Activated naive CD8-positive, alpha-beta T cell (primary cell): ENCODE data around the gene DNAJB4.

Experiments
- H3K27ac Mint-ChIP-seq: one replicate; pipeline ENCODE4 v1.8.0; 2021; ENCODE audit warnings: mixed read lengths
- H3K27me3 Mint-ChIP-seq: one replicate; pipeline ENCODE4 v1.8.0; 2021; ENCODE audit warnings: mixed read lengths
- H3K36me3 Mint-ChIP-seq: one replicate; pipeline ENCODE4 v1.8.0; 2021; ENCODE audit warnings: mixed read lengths
- H3K4me1 Mint-ChIP-seq: one replicate; pipeline ENCODE4 v1.8.0; 2021; ENCODE audit warnings: low read depth, mixed read lengths
- H3K4me3 Mint-ChIP-seq: one replicate; pipeline ENCODE4 v1.8.0; 2021; ENCODE audit warnings: mild to moderate bottlenecking, mixed read lengths
- H3K9me3 Mint-ChIP-seq: one replicate; pipeline ENCODE4 v1.8.0; 2021; ENCODE audit warnings: low read depth, mixed read lengths

Gene DNAJB4

DNA sequence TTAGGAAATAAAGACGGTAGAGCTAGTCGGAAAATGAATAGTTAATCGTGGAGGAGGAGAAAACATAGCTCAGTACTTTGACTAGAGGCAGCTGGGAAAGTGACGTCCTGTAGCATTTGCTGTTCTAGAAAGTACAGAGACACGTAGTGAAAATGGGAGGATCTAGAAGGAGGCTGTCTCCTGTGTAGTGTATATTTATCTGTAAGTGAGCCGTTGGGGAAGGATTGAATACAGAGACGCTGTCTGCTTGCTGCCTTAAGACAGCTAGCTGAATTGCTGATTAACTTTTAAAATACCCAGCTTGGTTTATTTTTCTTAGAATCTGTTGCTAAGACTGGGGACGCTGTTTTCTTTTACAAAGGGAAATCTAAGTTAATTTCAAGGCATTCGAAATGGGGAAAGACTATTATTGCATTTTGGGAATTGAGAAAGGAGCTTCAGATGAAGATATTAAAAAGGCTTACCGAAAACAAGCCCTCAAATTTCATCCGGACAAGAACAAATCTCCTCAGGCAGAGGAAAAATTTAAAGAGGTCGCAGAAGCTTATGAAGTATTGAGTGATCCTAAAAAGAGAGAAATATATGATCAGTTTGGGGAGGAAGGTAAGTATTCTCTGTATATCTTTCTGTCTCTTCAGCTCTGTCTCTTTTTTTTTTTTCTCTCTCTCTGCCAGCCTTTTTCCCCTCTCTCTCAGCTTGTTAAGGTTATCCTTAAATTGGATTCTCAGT, at the start of gene DNAJB4:
DNAJB4 (plus strand) TSS at position 221 of the 729 bp plus-strand sequence; CDS start at position 393, 172 bp downstream.
- H3K27ac Mint-ChIP-seq, result peak within 1 kb of the TSS; percentile 100
- H3K4me1 Mint-ChIP-seq, result peaks cover 55% of the 10 kb centered on the region
- no peaks in the 10 kb centered on the region for H3K9me3 Mint-ChIP-seq
- no peaks in the 10 kb centered on the region for H3K36me3 Mint-ChIP-seq
- peak within 1 kb of the TSS; percentile 94 for H3K4me3 Mint-ChIP-seq
- no peaks in the 10 kb centered on the region for H3K27me3 Mint-ChIP-seq

DNA sequence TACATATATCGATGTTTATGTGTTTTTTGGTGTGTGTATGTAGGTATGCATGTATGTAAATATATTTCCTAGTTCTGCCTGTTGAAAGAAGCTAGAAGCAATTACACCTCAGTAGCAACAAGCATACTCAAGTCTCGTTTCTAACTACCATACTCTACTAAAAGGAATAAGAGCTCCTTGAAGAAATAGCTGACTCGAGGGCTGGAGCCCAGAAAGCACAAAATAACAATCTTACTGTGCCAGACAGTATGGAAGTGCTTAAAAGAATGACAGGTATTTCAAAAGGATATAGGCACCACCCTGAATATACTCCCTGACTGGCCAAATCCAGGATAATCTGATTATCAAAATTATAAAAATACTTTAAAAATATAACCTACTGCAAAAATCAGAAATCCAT, 49.0 kb upstream of the DNAJB4 start:
- Mint-ChIP-seq H3K36me3 (peaks cover 7% of the 10 kb centered on the region), H3K9me3 (no peaks in the 10 kb centered on the region), H3K4me1 (peaks cover 27% of the 10 kb centered on the region), H3K4me3 (no peak overlapping the region), H3K27ac (no peak overlapping the region), H3K27me3 (no peaks in the 10 kb centered on the region)

DNA sequence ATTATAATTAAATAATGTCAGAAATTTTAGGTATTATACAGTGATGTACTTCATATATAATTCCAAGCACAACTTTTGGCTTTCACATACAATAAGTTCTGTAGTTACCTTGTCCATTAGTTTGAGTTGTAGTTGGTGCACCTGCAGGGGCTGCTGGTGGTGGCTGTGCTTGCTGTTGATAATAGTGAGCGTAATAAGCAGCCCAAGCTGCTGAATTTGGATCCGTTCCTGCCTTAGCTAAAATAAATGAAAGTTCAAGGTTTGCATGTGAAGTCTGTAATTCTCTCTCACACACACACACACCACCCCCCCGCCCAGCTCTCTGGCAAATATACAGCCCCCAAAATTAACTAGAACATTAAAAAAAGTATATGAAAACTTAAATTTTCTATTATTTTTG, 48.3 kb upstream of the DNAJB4 start:
- H3K4me1 Mint-ChIP-seq, result peaks cover 27% of the 10 kb centered on the region
- peaks cover 4% of the 10 kb centered on the region for H3K36me3 Mint-ChIP-seq
- H3K4me3 Mint-ChIP-seq, result no peak overlapping the region
- H3K27me3 Mint-ChIP-seq, result no peaks in the 10 kb centered on the region
- H3K27ac Mint-ChIP-seq, result no peak overlapping the region
- H3K9me3 Mint-ChIP-seq, result no peaks in the 10 kb centered on the region

DNA sequence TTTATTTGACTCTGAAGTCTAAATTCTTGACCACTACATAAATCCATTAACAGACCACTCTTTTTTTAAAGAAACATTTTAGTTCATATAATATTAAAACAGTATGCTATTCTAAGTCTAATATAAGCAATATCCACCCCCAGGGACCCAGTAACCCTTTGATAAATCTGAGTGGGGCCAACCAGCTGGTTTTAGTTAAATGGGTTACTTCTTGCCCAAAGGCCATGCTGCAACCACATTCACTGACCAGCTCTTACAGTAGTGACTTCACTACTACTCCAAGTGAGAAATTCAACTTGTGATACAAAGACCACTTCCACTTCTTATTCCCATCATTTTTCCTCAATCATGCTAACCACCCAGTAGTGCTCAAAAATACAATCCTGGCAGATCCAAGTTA, 46.3 kb upstream of the DNAJB4 start:
- H3K27ac Mint-ChIP-seq, result peak overlapping the region; percentile 30
- H3K4me1 Mint-ChIP-seq, result peaks cover 29% of the 10 kb centered on the region
- no peaks in the 10 kb centered on the region for H3K9me3 Mint-ChIP-seq
- H3K27me3 Mint-ChIP-seq, result no peaks in the 10 kb centered on the region
- H3K36me3 Mint-ChIP-seq, result peaks cover 6% of the 10 kb centered on the region
- no peak overlapping the region for H3K4me3 Mint-ChIP-seq

DNA sequence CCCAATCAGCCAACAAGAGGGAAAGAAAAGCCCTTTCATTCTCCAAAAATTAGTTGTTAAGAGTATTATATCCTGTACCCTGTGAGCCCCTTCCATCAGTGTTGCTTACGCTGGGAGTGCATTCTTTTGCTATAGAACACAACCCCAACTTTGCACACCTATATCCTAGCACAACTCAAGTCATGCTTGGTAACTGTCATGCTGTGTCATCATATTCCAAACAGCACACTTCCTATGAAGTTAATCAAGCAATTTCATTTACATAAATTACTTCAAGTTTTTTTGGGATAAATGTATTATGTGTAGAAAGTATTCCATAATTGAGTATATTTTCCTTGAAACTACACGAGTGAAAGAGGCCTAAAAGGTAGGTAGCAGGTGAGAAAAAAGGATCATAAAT, 45.9 kb upstream of the DNAJB4 start:
- Mint-ChIP-seq H3K27ac (peak overlapping the region; percentile 30), H3K36me3 (peaks cover 6% of the 10 kb centered on the region), H3K27me3 (no peaks in the 10 kb centered on the region), H3K4me1 (peaks cover 30% of the 10 kb centered on the region), H3K9me3 (no peaks in the 10 kb centered on the region), H3K4me3 (no peak overlapping the region)

DNA sequence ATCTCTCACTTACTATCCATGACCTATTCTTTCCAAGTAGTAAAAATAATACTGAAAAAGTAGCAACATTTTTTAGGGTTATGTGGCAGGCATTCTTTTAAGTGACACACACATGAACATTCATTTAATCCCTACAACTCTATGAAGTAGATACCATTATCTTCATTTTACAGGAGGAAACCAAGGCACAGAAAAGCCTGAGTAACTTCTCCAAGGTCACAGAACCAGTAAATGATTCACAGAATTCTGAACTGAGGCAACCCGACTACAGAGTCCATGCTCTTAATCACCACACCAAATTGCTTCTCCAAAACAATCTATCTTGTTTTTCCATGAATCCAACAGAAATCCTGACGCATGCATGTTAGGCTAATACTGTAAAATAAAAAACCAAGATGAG, 43.3 kb upstream of the DNAJB4 start:
- Mint-ChIP-seq H3K4me3 (no peak overlapping the region), H3K27ac (peak overlapping the region; percentile 52), H3K9me3 (no peaks in the 10 kb centered on the region), H3K36me3 (peaks cover 12% of the 10 kb centered on the region), H3K4me1 (peaks cover 35% of the 10 kb centered on the region), H3K27me3 (no peaks in the 10 kb centered on the region)

DNA sequence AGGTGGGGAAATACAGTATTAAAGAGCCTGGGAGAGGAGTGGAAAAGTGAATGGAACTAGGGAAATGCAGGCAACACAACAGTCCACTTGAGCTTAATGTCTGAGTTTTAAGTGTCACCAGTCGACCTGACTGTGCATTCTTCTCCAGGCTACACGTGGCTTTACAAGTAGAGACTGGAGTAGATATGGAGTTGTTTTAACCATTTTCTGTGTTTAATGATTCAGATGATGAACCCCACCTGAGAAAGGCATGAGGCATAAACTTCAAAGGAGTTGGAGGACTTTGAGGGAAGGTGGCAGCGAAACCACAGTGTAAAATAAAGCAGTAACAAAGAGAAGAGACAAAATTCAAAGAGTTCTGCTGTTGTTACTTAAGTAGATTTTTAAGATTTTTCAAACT, 38.4 kb upstream of the DNAJB4 start:
- Mint-ChIP-seq H3K27ac (peak overlapping the region; percentile 81), H3K4me3 (peak overlapping the region; percentile 43), H3K4me1 (peaks cover 59% of the 10 kb centered on the region), H3K9me3 (no peaks in the 10 kb centered on the region), H3K36me3 (peaks cover 22% of the 10 kb centered on the region), H3K27me3 (no peaks in the 10 kb centered on the region)

DNA sequence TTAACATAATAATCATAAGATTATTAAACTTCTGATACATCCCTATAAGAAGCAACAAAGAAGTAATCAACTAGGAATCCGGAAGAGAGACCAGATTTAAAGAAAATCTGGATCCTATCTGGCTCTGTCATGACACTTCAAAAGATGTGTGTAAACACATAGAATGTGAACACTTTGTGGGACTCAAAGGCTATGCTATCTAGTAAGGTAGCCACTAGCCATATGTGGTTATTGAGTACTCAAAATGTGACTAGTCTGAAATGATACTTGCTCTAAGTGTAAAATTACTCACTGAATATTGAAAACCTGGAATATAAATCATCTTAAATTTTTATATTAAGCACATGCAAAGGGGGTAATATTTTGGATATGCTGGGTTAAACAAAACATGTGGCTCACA, 34.5 kb upstream of the DNAJB4 start:
- H3K27ac Mint-ChIP-seq, result no peak overlapping the region
- peaks cover 28% of the 10 kb centered on the region for H3K36me3 Mint-ChIP-seq
- H3K9me3 Mint-ChIP-seq, result no peaks in the 10 kb centered on the region
- no peaks in the 10 kb centered on the region for H3K27me3 Mint-ChIP-seq
- H3K4me1 Mint-ChIP-seq, result peaks cover 71% of the 10 kb centered on the region
- H3K4me3 Mint-ChIP-seq, result peak overlapping the region; percentile 44

DNA sequence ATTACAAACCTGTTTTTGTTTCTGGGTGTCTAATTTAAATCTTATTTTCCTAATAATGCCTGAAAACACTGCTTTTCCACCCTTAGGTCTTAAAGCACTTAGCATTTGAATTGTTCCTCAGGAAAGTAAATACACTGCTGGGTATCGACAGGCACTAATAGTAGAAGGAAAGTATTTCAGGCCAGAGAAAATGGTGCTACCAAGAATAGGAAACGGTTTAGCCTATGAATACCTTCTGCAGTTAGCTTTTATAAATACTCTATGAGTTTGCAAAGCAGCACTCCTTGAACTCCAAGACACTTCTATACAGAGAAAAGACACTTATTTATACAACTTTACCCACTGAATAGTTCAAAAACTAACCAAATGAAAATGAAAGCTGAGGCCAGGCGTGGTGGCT, 32.7 kb upstream of the DNAJB4 start:
- H3K36me3 Mint-ChIP-seq, result peaks cover 28% of the 10 kb centered on the region
- peak overlapping the region; percentile 54 for H3K27ac Mint-ChIP-seq
- H3K4me1 Mint-ChIP-seq, result peaks cover 75% of the 10 kb centered on the region
- H3K4me3 Mint-ChIP-seq, result peak overlapping the region; percentile 77
- no peaks in the 10 kb centered on the region for H3K27me3 Mint-ChIP-seq
- no peaks in the 10 kb centered on the region for H3K9me3 Mint-ChIP-seq

DNA sequence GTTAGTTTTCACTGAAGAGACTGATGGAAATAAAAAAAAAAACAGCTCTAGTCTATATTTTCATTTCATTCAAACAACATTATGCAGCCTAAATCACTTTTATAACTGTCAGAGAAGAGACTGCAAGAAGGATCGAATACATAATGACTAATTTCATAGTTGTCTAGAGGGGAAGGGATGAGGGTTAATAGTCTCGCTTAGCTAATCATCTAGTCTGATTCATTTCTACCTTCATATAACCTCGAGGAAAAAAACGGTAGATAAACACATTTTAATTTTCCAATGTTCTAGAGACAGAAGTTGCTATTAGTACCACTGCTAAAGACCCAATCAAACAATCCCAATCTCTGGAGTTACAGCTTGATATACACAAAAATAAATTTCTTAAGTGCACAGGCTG, 29.4 kb upstream of the DNAJB4 start:
- peaks cover 52% of the 10 kb centered on the region for H3K4me1 Mint-ChIP-seq
- H3K27me3 Mint-ChIP-seq, result no peaks in the 10 kb centered on the region
- H3K36me3 Mint-ChIP-seq, result peaks cover 20% of the 10 kb centered on the region
- H3K27ac Mint-ChIP-seq, result peak overlapping the region; percentile 84
- H3K4me3 Mint-ChIP-seq, result no peak overlapping the region
- no peaks in the 10 kb centered on the region for H3K9me3 Mint-ChIP-seq

DNA sequence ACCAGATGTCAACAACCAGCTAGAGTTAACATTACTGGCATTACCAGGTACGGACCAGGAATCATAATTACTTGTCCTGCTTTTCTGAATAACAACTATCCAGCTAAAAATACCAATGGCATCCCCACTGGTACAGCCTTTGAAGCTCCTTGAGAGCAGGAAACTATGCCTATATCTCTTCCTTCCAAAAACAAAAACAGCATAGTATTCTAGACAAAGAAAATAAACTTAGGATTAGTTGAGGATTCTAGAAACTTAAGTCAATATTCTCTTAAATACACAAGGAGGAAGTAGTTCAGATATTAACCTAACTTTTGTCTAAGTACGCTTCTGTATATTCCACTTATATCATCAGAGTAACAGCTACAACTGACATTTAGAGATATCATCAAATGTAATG, 28.8 kb upstream of the DNAJB4 start:
- Mint-ChIP-seq H3K4me3 (no peak overlapping the region), H3K4me1 (peaks cover 52% of the 10 kb centered on the region), H3K27me3 (no peaks in the 10 kb centered on the region), H3K36me3 (peaks cover 20% of the 10 kb centered on the region), H3K27ac (peak overlapping the region; percentile 84), H3K9me3 (no peaks in the 10 kb centered on the region)

DNA sequence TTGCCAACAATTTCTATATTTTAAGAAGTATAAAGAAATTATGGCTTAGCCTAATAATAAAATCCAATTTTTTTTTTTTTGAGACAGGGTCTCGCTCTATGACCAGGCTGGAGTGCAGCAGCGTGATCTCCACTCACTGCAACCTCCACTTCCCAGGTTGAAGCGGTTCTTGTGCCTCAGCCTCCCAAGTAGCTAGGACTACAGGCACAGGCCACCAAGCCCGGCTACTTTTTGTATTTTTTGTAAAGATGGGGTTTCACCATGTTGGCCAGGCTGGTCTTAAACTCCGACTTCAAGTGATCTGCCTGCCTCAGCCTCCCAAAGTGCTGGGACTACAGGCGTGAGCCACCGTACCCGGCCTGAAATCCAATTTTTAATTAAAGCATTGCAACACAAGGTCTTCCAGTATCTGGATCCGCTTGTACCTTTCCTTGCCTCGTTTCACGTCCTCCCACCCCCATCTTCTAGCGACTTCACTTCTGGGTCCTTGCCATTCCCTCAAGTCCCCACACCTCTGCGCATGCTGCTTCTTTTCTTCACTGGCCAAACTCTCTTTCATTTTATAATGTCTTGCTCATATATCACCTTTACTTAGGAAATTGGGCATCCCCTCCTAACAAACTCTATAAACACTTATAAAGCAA, 28.2 kb upstream of the DNAJB4 start:
- no peak overlapping the region for H3K4me3 Mint-ChIP-seq
- H3K27me3 Mint-ChIP-seq, result no peaks in the 10 kb centered on the region
- H3K4me1 Mint-ChIP-seq, result peaks cover 50% of the 10 kb centered on the region
- peaks cover 16% of the 10 kb centered on the region for H3K36me3 Mint-ChIP-seq
- H3K27ac Mint-ChIP-seq, result peak overlapping the region; percentile 84
- H3K9me3 Mint-ChIP-seq, result no peaks in the 10 kb centered on the region

DNA sequence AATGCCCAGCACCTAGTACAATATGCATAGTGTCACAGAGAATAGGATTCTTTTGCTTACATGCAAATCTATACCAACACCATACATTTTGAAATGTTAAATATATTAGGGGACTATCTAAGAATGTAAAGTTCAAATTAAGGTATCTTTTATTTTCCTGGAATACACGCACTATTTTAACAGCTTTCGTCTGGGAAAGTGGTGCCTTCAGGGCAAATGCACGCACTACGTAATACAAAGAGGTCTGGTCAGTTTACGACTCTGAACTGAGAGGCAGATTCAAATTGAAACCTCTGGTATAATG, 26.8 kb upstream of the DNAJB4 start:
- Mint-ChIP-seq H3K27ac (no peak overlapping the region), H3K27me3 (no peaks in the 10 kb centered on the region), H3K4me3 (no peak overlapping the region), H3K9me3 (no peaks in the 10 kb centered on the region), H3K36me3 (peaks cover 13% of the 10 kb centered on the region), H3K4me1 (peaks cover 49% of the 10 kb centered on the region)

DNA sequence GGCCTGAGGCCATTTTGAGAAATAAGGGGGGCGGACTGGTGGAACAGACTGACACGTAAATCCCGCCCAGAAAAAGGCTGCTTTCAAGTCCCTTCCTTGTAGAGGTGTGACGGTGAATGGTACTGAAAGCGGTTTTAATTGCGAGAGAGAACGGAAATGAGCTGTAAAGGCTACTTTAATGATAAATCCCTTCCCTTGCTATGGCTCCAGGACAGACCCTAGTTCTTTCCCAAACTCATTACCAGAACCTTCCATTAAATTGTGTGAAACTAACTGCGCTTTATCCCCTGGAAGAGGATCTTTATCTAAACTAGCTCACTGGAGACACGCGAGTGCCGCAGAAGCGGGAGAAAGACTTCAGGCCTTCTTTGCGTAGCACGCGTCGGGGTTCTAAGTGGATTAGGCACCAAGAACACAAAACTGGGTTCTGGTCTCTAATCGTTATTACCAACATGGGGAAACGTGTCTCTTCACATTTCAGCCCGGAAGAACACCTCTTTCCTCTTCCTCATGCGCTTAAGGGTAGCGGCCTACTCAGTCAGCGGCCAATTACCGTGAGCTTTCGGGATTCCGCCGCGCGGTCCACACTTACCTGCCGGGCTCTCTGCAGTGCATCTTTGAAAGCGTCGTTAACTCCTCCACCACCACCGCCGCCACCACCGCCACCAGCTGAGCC, 26.3 kb upstream of the DNAJB4 start:
- H3K9me3 Mint-ChIP-seq, result no peaks in the 10 kb centered on the region
- no peak overlapping the region for H3K27ac Mint-ChIP-seq
- peaks cover 48% of the 10 kb centered on the region for H3K4me1 Mint-ChIP-seq
- peaks cover 12% of the 10 kb centered on the region for H3K36me3 Mint-ChIP-seq
- H3K27me3 Mint-ChIP-seq, result no peaks in the 10 kb centered on the region
- H3K4me3 Mint-ChIP-seq, result no peak overlapping the region

DNA sequence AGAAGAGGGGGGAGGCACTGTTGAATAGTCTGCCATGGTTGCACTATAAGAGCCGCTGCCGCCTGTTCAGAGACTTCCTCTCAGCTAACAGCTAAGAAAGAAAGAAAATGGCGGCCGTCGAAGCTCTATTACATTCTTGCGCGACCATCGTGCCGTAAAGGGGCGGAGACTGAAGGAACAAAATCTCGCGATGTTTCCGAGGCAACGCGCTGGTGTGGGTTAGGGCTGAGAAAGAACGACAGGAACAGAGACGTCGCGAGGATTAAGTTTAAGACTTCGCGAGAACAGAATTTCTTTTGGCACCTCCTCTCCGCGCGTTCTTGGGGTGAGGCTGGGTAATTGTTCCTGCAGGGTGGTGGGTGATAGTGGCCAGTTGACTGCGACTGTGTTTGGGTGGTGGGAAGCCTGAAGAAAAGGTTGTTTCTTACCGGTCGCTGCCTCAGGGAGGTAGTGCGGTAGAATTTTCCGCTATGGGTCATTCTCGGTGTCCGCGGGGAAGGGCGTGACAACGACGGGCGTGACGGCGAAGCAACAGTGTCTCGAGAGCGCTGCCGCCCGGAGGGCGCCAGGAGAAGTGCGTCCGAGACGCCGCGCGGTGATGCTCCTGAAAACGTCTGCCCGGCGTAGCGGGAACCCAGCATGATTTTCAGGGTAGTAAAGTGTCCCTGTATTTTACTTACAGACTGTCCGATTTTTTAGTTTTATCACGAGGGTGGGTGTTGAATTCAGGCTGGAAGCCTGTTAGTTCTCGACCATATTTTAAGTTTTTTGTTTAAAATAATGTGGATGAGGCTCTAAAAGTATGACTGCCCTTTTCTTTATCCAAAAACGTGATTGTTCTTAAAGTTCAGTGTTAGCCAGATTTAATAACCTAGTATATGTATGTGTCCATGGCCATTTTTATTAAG, 25.5 kb upstream of the DNAJB4 start, which contains the start of gene FUBP1:
FUBP1 (minus strand) TSS at position 104 of the 908 bp plus-strand sequence; CDS start at position 36, 68 bp downstream.
- peaks cover 51% of the 10 kb centered on the region for H3K4me1 Mint-ChIP-seq
- H3K9me3 Mint-ChIP-seq, result no peaks in the 10 kb centered on the region
- peaks cover 11% of the 10 kb centered on the region for H3K36me3 Mint-ChIP-seq
- H3K27ac Mint-ChIP-seq, result no peak within 1 kb of the TSS
- no peak within 1 kb of the TSS for H3K4me3 Mint-ChIP-seq
- no peaks in the 10 kb centered on the region for H3K27me3 Mint-ChIP-seq
